UCSD-AML1 (cell line): ENCODE results near the gene AGAP1.

Source experiments
- DNase-seq: peaks from one replicate; lab custom pipeline; 2025; ENCODE audit not compliant: unreplicated experiment; lab: John Stamatoyannopoulos, UW

AGAP1 gene

DNA sequence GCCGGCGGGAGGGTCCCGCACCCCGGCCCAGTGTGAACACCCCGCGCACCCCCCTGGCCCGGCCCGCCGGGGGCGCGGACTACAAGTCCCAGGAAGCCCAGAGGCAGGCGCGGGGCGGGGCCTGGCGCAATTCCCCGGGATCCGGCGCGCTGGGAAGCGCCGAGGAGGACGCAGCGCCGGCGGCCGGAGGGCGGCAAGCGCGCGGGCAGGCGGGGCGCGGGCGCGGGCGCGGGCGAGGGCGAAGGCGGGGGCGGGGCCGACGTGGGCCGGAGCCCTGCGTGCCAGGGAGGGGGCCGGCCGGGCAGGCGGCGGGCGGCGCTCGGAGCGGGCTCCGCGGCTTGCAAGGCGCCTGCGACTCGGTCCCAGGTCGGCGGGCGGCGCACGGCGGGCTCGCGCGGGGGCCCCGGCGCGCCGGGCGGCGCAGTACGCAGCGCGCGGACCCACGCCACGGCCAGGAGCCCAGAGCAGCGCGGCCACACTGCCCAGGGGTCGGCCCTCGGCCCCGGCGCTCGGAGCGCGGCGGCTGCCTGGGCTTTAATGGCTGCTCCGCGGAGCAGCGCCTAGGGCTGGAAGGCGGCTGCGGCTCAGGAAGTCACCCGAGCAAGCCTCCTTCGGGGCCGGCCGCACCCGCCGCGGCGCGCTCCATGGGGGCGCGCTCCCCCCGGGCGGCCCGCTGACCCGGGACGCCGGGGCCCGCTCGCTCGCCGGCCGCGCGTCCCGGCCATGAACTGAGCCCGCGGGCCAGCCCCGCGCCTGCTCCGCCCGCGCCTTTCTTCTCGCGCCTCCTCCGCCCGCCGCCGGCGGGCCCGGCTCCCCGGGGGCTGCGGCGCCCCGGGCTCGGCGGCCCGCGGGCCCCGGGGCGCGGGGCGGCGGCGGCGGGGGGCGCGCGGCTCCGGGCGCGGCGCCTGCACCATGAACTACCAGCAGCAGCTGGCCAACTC, at the start of gene AGAP1:
Gene AGAP1, plus strand, starts transcription at position 269 of the 941 bp plus-strand sequence.
- peak; percentile 75 for DNase-seq

DNA sequence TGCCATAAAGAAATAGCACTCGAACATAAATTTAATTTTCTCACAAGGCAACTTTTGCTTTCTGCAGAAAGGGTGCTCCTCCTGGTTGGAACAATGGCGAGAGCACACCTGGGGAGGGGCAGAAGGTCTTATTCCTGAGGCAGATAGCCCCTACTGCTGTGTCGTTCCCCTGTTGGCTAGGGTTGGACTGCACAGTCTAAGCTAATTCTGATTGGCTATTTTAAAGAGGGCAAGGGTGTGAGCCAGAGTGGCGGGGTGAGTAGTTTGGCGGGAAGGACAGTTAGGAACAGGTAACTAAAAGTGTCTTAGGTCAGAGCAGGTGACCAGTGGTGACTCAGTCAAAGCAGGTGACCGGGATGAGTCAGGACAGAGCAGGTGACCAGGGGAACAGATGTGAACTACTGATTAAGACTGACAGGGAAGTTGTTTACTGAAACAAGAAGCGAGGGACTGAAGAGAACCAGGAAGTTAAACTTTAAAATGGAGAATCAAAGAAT, 49.7 kb upstream of the AGAP1 start:
- no peak for DNase-seq

DNA sequence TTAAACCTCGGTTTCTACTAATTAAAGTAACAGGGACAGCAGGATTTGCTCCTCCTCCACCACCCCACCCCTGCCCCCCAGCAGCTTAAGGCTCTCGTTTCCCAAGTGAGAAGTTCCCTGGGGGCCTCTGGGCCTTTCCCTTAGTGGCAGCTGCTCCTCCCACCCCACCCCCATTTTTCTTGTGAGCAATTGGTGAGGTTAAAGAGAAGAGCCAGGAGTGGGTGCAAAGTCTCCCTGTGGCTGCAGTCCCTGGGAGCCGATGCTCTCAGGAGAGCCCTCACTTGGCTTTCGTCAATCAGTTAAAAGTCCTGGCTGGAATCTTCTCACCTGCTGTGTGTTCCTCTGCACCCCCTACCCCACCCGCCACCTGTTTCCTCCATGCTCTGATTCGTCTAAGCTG, 48.7 kb upstream of the AGAP1 start:
- no peak for DNase-seq

- no peak for DNase-seq
Observed at GRCh38 chr2:235446082-235446481, 47.8 kb upstream of the AGAP1 start.

DNA sequence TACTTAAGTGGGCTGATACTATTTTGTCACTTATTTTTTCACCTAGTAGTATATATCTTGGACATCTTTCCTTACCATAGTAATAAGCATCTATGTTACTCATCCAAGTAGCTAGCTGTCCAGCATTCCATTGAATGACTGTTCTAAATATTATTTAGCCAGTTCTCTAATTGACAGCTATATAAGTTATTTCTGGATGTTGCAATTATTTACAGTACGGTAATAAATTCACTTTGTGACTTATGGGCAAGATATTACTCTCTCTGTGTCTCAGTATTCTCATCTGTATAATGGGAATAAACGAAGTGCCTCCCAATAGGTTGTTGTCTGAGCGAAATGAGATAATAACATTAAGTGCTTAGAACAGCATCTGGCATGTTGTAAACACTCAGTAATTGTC, 46.6 kb upstream of the AGAP1 start:
- no peak for DNase-seq

DNA sequence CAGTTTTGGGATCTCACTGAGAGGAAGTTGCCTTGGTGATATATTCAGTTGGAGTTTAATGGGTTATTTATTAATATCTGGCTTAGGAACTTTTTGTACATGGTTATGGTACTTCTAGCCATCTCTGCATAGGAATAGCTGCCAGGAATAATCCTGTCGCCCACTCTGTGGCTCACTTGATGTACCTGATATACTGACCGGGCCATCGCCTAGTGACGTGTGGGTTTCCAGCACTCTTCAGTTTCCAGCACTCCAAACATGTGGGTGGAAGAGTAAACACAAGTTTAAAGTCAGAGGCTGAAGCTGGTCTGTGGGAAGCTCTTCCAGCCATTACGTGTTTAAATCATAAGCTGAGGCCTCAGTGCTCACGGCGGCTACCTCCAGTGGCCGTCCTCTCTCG, 44.3 kb upstream of the AGAP1 start:
- DNase-seq = no peak

GRCh38 chr2:235453605-235454151, 40.2 kb upstream of the AGAP1 start:
- DNase-seq = no peak

- DNase-seq = no peak
Observed at GRCh38 chr2:235458839-235459273, 35.0 kb upstream of the AGAP1 start.

DNA sequence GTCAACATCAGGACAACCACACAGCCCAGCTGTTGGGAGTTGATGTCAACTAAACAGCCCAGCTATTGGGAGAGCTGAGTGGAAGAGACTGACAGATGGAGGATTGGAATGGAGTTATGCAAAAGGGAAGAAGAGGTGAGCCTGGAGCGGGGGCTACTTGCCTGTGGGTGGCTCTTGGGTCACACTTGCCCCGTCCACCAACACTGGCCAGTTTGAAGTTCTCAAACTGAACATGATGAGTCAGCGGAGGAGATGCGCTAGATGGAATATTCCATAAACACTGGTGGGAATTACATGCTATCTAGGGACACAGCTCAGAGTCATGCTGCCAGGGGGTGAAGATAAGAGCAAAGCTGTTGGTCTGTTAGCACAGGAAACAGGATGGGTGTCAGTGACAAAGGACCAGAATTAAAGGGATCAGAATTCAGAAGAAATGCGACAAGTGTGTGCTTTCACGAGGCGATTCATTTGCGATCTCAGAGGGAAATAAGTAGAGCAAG, 33.2 kb upstream of the AGAP1 start:
- no peak for DNase-seq

DNA sequence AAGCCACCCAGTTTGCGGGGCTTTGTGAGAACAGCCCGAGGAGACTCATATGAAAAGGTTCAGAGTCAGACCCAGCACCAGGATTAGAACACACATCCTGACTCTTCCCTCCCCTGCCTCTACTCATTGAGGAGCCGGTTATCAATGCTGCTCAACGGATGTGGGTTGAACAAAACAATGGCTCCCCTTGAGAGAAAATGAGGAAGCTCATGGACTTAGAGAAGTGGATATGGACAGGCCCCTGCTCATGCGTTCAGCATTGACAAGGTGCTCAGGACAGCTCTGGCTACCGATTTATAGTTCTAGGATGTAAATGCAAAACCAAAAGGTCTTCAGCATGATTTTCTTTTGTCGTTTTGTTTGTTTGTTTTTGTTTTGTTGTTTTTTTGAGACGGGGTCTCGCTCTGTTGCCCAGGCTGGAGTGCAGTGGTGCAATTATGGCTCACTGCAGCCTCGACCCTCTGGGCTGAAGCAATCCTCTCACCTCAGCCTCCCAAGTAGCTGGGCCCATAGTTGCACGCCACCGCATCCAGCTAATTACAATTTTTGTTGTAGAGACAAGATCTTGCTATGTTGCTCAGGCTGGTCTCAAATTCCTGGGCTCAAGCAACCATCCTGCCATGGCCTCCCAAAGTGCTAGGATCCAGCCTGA, 32.0 kb upstream of the AGAP1 start:
- no peak for DNase-seq

DNA sequence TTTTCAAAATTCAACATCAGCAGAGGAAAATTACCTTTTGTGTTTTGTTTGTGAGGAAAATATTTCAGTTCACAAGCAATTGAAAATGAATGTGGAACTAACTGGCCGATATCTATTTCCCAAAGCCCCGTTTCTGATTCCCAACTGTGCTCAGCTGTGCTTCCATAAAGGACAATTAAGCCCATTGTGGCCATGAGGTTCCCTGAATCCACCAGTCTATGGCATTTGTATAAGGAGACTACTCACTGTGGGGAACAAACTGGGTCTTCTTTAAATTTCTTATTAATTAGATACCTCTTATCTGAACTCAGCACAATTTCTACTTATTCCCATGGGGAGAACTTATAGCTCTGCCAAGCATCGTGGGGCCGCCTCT, 31.4 kb upstream of the AGAP1 start:
- DNase-seq = no peak

DNA sequence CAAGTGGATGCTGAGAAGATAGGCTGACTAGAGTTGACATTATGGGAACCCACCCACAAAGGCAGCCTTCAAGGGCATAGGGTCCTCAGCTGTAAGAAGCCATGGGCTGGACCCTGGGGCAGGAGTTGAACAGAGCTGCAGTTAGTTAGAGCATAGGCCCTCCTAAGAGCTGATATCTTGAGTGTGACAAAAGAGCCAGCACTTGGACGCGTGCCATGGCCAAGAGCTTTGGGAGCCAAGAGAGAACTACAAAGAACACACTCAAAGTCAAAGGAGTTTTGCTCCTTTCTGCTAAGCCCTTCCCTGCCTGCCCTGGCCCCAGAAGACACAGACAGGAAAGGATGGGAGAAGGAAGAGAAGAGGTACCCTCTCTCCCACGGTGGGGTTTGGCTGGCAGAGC, 29.9 kb upstream of the AGAP1 start:
- no peak for DNase-seq

DNA sequence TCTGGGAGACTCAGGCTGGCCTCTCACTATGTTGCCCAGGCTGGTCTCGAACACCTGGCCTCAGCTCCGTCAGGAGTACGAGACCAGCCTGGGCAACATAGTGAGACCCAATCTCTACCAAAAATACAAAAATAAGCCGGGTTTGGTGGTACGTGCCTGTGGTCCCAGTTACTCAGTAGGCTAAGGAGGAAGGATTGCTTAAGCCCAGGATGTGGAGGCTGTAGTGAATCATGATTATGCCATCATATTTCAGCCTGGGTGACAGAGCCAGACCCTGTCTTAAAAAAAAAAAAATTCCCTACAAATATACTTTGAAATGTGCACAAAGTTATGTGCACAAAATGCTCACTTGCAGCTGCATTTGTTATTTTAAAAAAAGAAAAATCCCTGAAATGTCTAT, 26.3 kb upstream of the AGAP1 start:
- no peak for DNase-seq

DNA sequence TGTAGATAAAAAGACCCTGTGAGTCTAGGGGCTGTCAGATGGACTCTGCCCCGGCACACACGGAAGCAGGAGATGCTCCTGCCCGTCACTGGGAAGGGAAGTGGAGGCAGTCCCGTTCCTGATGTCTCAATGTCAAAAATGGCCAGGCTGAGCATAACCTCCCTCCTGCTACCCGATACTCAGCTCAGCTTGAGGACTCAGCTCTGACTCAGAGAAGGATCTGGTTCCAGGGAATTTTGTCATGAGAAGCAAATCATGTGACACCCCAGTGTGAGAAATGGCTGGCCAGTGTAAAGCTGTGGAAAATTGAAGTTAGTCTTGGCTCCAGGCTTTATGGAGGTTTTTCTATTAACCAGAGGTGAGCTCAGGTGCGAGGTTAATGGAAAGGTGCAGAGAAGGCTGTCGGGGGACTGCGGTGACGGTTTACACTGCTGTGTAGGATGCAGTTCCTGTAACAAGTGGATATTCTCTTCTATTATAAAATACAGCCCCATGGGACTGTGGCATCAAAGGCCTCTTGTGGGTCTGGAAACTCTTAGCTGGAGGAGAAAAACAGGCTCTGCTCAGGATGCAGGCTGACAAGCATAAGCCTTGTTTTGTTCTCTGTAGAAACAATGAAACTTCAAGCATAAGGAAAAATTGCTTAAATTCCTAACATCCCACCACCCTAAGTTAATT, 24.7 kb upstream of the AGAP1 start:
- DNase-seq = no peak

- DNase-seq = no peak
Observed at GRCh38 chr2:235471186-235471747, 22.6 kb upstream of the AGAP1 start.

DNA sequence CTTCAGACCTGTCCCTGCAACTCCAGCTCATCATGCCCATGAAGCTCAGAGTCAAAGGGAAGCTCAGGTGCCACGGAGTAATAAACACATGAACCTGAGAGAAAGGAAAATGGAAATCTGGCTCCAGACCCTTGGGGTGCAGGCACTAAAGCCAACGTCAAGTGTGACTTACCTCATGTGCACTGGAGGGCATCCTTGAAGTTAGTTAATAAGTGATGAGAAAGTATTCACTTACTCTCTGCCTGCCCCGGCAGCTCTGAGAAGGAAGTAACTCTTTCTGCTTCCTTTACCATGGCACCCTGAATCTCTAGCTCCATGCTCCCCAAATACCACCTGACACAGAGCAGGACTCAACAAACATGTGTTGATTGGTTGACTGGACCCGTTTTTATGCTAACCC, 21.4 kb upstream of the AGAP1 start:
- no peak for DNase-seq

- DNase-seq = no peak
Observed at GRCh38 chr2:235478609-235479008, 15.2 kb upstream of the AGAP1 start.

DNA sequence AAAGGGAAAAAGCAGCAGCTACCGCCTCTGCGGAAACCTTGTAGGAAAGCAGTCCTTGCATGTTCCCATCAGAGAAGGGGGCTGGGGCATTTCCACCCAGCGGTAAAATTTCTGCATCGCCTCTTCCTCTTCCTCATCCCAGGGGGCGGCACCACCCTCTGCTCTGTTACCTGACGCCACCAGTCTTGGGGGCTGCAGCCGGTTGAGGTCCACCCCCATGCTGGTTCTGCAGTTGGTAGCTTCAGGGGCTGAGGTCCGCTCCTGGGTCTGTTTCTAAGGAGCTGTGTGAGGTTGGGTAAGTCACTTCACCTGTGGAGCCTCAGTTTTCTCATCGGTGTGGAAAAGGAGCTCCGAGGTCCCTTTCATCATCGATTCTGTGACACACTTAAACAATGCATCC, 14.2 kb upstream of the AGAP1 start:
- no peak for DNase-seq

DNA sequence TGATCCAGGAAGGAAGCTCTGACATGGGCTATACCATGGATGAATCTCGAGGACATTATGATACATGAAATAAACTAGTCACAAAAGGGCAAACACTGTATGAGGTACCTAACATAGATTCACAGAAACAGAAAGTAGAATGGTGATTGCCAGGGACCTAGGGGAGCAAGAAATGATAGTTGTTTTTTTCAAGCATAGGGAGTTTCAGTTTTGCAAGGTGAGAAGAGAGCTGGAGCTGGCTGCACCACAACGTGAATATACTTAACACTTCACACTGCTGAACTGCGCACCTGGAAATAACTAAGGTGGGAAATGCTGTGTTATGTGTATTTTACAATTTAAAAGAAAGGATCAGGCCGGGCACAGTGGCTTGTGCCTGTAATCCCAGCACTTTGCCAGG, 13.2 kb upstream of the AGAP1 start:
- DNase-seq = no peak

DNA sequence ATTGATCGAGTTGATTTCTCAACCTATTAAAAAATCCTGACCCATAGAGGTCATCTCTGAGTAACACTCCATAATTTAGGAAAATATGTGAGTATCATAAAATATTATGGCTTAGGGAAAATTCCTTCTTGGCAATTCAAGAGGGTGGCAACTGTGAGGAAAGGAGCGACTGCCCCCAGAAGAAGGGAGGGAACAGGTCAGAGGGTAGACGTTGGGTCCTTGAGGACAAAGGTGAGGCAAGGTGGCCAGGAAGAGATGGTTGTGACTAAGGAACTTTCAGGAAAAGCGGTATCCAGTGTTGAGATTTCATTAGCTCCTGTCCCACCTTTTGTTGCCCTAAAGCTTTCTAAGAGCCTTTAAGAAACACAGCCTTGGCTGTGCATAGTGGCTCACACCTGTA, 10.5 kb upstream of the AGAP1 start:
- DNase-seq = no peak

DNA sequence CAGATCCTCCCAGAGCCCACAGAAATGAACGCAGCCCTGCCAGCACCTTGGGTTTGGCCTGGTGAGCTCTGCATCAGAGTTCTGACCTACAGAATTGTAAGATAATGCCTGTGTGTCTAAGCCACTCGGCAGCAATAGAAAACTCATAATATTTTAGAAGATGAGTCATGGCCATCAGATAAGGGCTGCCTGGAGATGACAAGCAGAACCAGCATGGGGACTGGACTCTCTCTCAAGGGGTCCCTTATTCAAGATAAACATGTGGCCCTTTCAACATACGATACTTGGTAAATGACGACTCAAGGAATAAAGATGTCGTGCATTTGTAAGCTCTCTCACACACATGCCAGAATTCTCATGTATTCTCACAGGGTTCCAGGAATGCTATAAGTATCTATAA, 8.5 kb upstream of the AGAP1 start:
- no peak for DNase-seq
